ENCODE results near the gene FBXO17. TPM values are rescaled to one million over a fixed set of nuclear protein-coding genes. Genes with fewer than 3 reads are reported as not detected.

FBXO17 gene
- total and polyA plus RNA-seq, 4 donors = 19.7 to 31.9 (median 23.4) TPM

- WGBS = 25% methylated on average over 19 of the region's 19 CpGs
- Histone ChIP-seq H3K4me1 (ENCODE audit: control insufficient read depth in 4 of 4, insufficient read depth in 4 of 4, low read length in 3 of 4) (peaks cover 7 to 34% (median 21%) of the 10 kb centered on the region in 4 donors), H3K9ac (ENCODE audit: low read depth in 1 of 2, low read length in 2 of 2) (peak overlapping the region; percentile 69 to 84), H3K4me3 (ENCODE audit: low read depth in 1 of 3, low read length in 3 of 3) (peak overlapping the region; percentile 62 to 91 (median 72)), H3K36me3 (ENCODE audit: control insufficient read depth in 4 of 4, insufficient read depth in 3 of 4, low read depth in 1 of 4, low read length in 3 of 4) (no peaks in the 10 kb centered on the region), H3K9me3 (ENCODE audit: control insufficient read depth in 4 of 4, low read length in 3 of 4) (no peaks in the 10 kb centered on the region), H3K27me3 (ENCODE audit: control insufficient read depth in 4 of 4, insufficient read depth in 4 of 4, low read length in 3 of 4) (no peaks in the 10 kb centered on the region), H3K27ac (ENCODE audit: low read depth in 1 of 2, low read length in 2 of 2) (peak overlapping the region; percentile 88 to 91)
- no peak for DNase-seq (ENCODE audit: low spot score)
- TF ChIP-seq SP1 (IDR thresholded peaks at IDR 0.05) (no peak), TAF1 (conservative IDR thresholded peaks at IDR 0.05) (no peak), YY1 (IDR thresholded peaks at IDR 0.05) (no peak), RXRA (IDR thresholded peaks at IDR 0.05) (no peak), EGR1 (IDR thresholded peaks at IDR 0.05; ENCODE audit: low read depth in 2 of 2) (no peak), RAD21 (IDR thresholded peaks at IDR 0.05) (no peak), FOXA2 (IDR thresholded peaks at IDR 0.05) (no peak), HNF4A (conservative IDR thresholded peaks at IDR 0.05) (no peak), GABPA (IDR thresholded peaks at IDR 0.05 in 1 of 2, conservative IDR thresholded peaks at IDR 0.05 in 1 of 2) (no peak), NR2F2 (IDR thresholded peaks at IDR 0.05) (no peak), HNF4G (IDR thresholded peaks at IDR 0.05) (no peak), ZBTB33 (IDR thresholded peaks at IDR 0.05) (no peak), JUND (IDR thresholded peaks at IDR 0.05) (no peak)
- TF ChIP-seq, protein P1, sequence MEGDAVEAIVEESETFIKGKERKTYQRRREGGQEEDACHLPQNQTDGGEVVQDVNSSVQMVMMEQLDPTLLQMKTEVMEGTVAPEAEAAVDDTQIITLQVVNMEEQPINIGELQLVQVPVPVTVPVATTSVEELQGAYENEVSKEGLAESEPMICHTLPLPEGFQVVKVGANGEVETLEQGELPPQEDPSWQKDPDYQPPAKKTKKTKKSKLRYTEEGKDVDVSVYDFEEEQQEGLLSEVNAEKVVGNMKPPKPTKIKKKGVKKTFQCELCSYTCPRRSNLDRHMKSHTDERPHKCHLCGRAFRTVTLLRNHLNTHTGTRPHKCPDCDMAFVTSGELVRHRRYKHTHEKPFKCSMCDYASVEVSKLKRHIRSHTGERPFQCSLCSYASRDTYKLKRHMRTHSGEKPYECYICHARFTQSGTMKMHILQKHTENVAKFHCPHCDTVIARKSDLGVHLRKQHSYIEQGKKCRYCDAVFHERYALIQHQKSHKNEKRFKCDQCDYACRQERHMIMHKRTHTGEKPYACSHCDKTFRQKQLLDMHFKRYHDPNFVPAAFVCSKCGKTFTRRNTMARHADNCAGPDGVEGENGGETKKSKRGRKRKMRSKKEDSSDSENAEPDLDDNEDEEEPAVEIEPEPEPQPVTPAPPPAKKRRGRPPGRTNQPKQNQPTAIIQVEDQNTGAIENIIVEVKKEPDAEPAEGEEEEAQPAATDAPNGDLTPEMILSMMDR (IDR thresholded peaks at IDR 0.05; ENCODE audit: low read depth, low read length, missing input control) = no peak
- TF ChIP-seq, protein P2, sequence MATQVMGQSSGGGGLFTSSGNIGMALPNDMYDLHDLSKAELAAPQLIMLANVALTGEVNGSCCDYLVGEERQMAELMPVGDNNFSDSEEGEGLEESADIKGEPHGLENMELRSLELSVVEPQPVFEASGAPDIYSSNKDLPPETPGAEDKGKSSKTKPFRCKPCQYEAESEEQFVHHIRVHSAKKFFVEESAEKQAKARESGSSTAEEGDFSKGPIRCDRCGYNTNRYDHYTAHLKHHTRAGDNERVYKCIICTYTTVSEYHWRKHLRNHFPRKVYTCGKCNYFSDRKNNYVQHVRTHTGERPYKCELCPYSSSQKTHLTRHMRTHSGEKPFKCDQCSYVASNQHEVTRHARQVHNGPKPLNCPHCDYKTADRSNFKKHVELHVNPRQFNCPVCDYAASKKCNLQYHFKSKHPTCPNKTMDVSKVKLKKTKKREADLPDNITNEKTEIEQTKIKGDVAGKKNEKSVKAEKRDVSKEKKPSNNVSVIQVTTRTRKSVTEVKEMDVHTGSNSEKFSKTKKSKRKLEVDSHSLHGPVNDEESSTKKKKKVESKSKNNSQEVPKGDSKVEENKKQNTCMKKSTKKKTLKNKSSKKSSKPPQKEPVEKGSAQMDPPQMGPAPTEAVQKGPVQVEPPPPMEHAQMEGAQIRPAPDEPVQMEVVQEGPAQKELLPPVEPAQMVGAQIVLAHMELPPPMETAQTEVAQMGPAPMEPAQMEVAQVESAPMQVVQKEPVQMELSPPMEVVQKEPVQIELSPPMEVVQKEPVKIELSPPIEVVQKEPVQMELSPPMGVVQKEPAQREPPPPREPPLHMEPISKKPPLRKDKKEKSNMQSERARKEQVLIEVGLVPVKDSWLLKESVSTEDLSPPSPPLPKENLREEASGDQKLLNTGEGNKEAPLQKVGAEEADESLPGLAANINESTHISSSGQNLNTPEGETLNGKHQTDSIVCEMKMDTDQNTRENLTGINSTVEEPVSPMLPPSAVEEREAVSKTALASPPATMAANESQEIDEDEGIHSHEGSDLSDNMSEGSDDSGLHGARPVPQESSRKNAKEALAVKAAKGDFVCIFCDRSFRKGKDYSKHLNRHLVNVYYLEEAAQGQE (IDR thresholded peaks at IDR 0.05) = no peak
- TF ChIP-seq, protein P3, sequence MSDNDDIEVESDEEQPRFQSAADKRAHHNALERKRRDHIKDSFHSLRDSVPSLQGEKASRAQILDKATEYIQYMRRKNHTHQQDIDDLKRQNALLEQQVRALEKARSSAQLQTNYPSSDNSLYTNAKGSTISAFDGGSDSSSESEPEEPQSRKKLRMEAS (IDR thresholded peaks at IDR 0.05) = no peak
These were observed 823 bp downstream of the FBXO17 start for GRCh38 chr19:38974624-38975213.

GRCh38 chr19:38971672-38972071 lies 3.9 kb downstream of the FBXO17 start:
- H3K27me3 ChIP-seq (ENCODE audit: control insufficient read depth in 4 of 4, insufficient read depth in 4 of 4, low read length in 3 of 4) = no peaks in the 10 kb centered on the region
- WGBS = 91% methylated on average over 2 of the region's 2 CpGs
- peaks cover 0 to 4% (median under 1%) of the 10 kb centered on the region in 4 donors for H3K36me3 ChIP-seq (ENCODE audit: control insufficient read depth in 4 of 4, insufficient read depth in 3 of 4, low read depth in 1 of 4, low read length in 3 of 4)
- H3K9ac ChIP-seq (ENCODE audit: low read depth in 1 of 2, low read length in 2 of 2) = no peak overlapping the region
- DNase-seq (ENCODE audit: low spot score) = no peak
- H3K27ac ChIP-seq (ENCODE audit: low read depth in 1 of 2, low read length in 2 of 2) = no peak overlapping the region
- H3K4me3 ChIP-seq (ENCODE audit: low read depth in 1 of 3, low read length in 3 of 3) = no peak overlapping the region
- H3K9me3 ChIP-seq (ENCODE audit: control insufficient read depth in 4 of 4, low read length in 3 of 4) = no peaks in the 10 kb centered on the region
- peaks cover 0 to 17% (median 8%) of the 10 kb centered on the region in 4 donors for H3K4me1 ChIP-seq (ENCODE audit: control insufficient read depth in 4 of 4, insufficient read depth in 4 of 4, low read length in 3 of 4)
- TF ChIP-seq, protein P3 (IDR thresholded peaks at IDR 0.05) = no peak
- no peak for TF ChIP-seq FOXA1 (IDR thresholded peaks at IDR 0.05)
- TF ChIP-seq ATF3 (IDR thresholded peaks at IDR 0.05) = no peak
- TF ChIP-seq, protein P1 (IDR thresholded peaks at IDR 0.05; ENCODE audit: low read depth, low read length, missing input control) = no peak
- no peak for TF ChIP-seq RXRA (IDR thresholded peaks at IDR 0.05)
- TF ChIP-seq NR2F2 (IDR thresholded peaks at IDR 0.05) = no peak
- TF ChIP-seq GABPA (IDR thresholded peaks at IDR 0.05 in 1 of 2, conservative IDR thresholded peaks at IDR 0.05 in 1 of 2) = no peak
- no peak for TF ChIP-seq FOXA2 (IDR thresholded peaks at IDR 0.05)
- no peak for TF ChIP-seq ZBTB33 (IDR thresholded peaks at IDR 0.05)
- TF ChIP-seq TAF1 (conservative IDR thresholded peaks at IDR 0.05) = no peak
- TF ChIP-seq JUND (IDR thresholded peaks at IDR 0.05) = no peak
